Measurements from ENCODE around the gene CRTC1.

The CRTC1 gene

DNA sequence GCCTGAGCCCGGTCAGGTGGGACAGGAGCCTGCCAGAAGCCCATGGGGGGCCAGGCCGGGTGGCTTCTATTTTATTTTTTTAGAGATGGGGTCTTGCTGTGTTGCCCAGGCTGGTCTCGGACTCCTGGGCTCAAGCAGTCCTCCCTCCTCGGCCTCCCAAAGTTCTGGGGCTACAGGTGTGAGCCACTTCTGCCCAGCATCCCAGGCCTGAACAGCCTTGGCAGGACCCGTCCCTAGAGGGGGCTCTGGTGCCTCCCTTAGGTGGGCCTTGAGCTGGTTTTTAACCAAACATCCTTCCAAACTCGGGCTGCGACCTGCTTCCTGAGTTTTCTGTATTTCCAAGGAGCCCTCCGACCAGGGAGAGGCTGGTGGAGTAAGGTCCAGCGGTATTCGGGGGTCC, 97.2 kb downstream of the CRTC1 start:
- no peak for DNase-seq (ENCODE audit: low read depth in 2 of 2, low spot score in 1 of 2)

DNA sequence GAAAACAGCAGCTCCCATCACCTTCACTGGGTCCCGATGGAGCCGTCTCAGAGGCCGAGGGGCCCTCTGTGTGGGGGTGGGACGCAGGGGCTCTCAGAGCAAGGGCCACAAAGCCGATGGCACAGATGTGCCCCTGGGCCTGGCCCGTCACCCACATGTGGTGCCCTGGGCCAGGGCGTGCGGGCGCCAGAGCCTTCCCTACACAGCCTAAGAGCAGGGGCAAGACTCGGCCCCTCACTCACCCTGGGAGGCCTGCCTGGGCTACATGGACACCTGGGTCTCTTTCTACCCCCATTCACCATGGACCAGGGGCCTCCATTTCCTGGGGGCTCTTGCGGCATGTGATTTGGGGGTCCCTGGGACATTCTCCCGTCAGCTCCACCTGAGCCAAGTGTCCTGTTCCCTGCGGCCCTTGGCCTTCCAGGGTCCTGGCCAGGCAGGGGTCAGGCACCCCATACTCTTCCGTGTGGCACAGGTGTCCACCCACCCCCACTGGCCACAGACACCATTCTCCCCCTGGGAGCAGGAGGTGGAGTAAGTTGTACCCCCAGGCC, 97.6 kb downstream of the CRTC1 start:
- DNase-seq (ENCODE audit: low read depth in 2 of 2, low spot score in 1 of 2) = no peak

DNA sequence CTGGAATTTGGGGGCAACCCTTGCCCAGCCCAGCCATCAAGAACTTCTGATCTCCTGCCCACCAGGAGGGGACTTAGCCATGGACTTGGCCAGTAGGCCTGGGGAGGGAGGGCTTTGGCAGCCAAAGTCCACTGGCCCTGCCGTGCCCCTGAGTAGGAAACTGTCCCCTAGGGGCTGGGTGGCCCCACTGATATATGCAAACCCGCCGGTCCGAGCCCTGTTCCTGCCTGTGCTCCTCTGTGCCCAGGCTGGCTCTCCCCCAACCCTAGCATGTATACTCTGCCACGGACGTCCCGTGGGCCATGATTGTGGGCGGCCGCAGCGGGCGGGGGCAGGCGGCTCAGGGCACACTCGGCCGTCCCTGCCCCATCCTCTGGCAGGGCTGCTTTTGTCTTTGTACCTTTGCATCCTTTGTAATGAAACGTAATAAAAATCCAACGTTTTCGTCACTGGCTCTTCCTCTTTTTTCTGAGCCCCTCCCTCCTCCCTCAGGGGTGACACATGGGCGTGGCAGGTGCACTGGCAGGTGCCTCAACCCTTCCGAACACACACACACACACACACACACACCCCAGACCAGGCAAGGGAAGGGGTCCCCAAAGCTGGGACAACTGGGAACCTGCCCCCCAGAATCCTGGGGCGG, 98.5 kb downstream of the CRTC1 start:
- DNase-seq (ENCODE audit: low read depth in 2 of 2, low spot score in 1 of 2) = no peak

DNA sequence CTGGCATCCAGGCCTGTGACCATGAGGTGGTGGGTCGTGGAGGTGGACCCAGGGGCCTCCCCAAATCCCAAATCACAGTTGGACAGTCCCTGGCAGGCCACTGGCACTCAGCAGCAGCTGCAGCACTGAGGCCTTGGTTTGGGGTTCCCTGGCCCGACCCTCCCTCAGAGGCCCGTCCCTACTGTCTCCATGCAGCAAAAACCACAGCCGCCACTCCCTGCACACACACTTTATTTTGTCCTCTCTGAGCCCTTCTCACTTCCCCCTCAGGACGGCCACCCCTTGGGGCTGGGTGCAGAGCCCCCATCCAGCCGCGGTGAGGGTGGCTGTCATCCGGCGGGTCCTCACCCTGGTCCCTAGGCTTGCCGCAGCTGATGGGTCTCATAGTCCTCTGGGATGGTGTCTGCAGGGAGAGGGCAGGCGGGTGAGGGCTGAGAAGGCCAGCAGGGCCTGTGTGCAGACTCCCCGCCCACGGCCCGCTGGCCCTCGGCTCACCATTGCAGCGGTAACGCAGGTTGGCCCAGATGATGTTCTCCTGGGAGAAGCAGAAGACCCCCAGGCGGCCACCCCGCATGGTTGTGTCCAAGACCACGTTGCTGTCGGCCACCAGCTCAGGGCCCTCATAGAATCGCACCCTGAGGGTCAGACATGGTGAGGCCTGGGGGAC, 99.2 kb downstream of the CRTC1 start:
- DNase-seq (ENCODE audit: low read depth in 2 of 2, low spot score in 1 of 2) = no peak

DNA sequence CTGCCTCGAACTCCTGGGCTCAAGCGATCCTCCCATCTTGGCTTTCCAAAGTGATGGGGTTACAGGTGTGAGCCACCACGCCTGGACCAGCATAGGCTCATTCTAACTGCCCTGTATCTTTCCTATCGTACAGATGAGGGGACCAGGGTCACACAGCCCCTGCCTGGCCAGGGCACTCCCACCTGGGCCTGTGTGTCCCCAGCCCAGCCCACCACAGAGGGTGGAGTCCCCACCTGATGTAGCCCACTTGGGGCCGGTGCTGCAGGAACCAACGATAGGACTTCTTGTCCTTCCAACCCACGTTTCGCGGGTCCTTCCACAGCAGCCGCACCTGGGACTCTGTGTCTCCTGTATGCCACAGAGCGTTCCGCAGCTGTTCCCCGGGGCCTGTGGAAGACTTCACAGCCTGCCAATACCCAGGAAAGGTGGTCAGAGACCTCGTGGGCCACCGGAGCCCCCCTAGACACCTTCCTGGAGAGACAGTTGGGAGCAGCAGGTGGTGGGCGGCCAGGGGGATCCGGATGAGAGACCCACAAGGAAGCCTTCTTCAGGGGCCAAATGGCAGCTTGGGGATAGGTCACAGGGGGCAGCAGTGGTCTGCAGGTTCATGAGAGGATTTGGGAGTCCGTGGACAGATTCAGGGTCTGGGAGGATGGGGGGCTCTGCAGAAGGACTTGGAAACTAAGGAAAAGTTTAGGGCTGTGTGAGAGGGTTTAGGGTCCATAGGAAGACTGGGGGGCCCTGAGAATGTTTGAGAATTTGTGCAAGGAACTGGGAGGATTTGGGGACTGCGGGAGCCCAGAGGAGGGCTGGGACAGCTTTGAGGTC, 100.7 kb downstream of the CRTC1 start:
- DNase-seq (ENCODE audit: low read depth in 2 of 2, low spot score in 1 of 2) = no peak

DNA sequence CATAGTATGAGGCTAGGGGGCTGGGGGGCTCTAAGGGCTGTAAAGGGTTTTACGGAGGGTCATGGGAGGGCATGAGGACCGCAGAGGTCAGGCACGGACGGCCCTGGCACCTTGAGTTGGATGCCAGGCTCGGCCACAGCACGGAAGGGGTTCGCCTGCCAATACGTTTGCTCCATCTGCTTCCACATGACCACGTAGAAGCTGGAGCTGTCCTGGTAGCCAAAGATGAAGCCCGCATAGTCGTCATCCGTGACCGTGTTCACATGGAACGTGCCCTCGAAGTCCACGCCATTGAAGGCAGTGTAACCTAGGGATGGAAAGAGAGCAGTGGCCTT, 101.3 kb downstream of the CRTC1 start:
- no peak for DNase-seq (ENCODE audit: low read depth in 2 of 2, low spot score in 1 of 2)

DNA sequence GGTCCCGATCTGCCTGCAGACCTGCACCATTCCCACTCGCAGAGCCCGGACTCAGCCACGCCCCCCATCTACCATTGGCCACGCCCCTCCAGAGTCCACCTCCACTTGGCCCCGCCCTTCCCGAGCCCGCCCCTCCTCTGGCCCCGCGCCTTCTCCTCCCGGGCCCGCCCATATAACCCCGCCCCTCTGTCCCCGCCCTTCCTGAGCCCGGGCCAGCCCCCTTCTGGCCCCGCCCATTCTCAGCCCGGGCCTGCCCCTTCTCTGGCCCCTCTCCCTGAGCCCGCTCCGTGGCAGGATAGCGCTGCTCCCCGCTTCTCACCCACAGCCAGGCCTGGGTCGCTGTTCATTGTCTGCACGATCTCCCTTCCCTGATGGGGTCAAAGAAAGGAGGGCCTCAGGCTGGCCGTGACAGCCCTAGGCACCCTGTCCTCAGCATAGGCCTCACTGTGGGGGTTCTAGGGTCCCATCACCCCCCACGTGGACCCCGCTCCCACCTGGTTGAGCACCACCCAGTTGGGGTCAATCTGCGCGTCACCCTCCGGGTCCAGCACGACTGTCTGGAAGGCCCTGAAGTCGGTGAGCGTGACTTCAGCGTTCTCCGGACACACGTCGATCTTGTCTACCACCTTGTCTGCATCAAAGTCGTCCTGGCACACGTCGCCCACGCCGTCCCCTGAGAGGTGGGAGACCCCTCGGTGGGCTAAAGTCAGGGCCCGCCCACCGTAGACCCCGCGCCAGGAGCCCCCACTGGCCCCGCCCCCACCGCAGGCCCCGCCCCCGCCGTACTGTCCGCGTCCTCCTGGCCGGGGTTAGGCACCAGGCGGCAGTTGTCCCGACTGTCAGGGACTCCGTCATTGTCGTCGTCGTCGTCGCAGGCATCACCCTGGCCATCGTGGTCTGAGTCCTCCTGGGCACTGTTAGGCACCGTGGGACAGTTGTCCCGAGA, 102.0 kb downstream of the CRTC1 start:
- peak; percentile 27 to 35 for DNase-seq (ENCODE audit: low read depth in 2 of 2, low spot score in 1 of 2)

DNA sequence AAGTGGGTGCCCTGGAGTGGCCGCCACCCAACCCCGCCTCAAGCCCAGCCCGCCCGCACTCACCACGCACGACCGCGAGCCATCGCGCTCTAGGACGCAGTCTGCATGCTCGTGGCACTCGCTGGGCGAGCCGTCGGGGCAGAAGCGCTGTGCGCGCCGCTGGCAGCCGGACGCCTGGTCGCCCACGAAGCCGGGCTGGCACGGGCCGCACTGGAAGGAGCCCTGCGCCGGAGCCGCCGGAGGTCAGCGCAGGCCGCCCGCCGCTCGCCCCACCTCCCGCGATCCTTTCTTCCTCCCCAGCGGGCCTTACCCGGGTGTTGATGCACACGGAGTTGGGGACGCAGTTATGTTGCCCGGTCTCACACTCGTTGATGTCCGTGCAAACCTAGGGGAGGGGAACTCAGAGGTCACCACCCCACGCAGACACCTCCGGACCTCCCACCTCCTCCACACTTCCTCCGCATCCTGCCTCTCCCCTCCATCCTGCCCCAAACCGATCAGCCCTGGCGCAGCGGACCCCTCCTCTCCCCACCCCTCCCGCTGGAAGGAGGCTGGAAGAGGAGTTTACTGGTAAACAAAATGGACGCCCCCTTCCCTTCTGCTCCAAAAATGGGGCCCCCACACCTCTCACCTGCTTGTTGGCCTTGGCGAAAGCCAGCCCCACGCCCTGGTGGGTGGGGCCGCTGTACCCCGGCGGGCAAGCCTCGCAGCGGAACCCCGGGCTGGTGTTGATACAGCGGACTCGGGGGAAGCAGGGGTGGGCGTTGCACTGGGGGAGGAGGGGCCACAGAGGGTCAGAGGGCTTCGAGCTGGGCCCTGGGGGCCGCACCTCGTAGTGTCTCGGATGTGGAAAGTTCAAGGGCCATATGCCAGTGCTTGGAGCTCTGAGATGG, 105.3 kb downstream of the CRTC1 start:
- DNase-seq (ENCODE audit: low read depth in 2 of 2, low spot score in 1 of 2) = no peak

DNA sequence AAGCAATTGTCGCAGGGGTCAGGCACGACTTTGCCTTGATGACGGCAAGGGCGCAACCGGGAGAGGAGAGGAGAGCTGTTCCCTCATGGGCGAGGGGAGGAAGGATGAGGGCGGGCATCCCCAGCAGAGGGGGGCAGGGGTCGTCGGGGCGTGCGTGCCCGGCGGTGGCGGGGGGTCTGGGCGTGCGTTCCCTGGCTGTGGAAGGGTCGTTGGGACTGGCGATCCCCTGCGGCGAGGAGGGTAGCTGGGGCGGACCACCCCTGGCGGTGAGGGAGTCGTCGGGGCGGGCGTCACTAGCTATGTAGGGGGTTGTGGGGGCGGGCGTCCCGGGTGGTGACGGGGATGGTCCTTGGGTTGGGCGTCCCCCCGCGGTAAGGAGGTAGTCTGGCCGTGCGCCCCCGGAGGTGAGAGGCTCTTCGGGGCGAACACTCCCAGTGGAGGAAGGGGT, 106.0 kb downstream of the CRTC1 start:
- no peak for DNase-seq (ENCODE audit: low read depth in 2 of 2, low spot score in 1 of 2)

DNA sequence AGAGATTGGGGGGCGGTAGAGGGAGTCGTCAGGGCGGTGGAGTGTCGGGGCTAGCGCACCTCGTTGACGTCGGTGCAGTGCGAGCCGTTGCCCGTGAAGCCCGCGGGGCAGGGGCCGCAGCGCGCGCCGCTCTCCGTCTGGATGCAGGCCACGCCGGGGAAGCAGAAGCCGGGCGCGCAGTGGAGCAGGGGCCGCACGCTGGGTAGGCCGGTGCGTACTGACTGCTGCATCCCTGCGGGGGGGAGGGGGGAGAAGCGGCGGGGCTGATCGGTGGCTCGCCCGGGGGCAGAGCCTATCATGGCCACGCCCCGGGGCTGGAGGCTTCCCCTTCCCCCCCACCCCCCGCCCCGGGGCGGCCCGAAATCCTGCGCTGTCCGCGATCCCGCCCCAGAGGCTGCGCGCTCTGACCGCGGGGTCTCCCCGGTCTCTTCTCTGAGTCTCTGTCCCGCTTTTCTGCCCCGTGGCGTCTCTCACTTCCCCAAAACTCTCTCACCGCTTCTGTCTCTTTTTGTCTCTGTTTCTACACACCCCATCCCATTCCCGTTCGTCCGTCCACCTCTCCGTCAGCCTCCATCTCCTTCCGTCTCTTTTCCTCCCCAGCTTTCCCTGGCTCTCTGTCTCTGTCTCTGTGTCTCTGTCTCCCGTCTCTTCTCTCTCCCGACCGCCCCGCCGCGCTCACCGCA, 106.5 kb downstream of the CRTC1 start:
- DNase-seq (ENCODE audit: low read depth in 2 of 2, low spot score in 1 of 2) = no peak

DNA sequence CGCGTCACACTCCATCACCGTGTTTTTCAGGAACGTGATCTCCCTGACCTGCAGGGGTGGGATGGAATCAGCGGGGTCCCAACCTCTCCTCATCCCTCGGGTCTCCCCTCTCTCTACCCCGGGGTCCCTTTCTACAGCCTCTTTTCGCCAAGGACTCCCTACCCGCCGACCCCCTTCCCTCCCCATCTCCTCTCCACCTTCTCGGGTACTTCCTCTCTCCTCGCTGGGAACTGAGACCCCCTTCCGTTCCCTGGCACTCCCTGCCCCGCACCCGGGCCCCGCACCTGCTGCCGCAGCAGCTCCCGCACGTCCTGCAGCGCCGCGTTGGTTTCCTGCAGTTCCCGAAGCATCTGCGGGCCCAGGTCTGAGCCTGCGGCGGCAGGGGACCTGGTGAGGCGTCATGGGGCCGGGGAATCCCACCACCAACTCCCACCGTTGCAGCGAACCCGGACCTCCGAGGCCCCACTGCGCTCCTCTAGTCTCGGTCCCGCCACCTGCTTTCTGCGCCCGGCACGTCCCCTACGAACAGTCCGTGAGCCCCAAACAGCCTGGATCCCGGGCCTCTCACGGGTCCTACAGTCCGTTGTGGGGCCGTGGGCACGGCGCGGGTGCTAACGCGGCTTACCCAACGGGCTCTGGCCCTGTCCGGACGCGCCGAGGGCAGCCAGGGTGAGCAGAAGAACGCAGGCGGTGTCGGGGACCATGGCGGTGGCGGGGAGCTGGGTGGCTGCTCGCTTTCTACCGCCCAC, 107.3 kb downstream of the CRTC1 start, which contains the start of gene COMP:
Gene COMP (minus strand): TSS at position 740 of the 749 bp plus-strand sequence. CDS start 36 bp downstream, at position 704.
- DNase-seq (ENCODE audit: low read depth in 2 of 2, low spot score in 1 of 2) = no peak

DNA sequence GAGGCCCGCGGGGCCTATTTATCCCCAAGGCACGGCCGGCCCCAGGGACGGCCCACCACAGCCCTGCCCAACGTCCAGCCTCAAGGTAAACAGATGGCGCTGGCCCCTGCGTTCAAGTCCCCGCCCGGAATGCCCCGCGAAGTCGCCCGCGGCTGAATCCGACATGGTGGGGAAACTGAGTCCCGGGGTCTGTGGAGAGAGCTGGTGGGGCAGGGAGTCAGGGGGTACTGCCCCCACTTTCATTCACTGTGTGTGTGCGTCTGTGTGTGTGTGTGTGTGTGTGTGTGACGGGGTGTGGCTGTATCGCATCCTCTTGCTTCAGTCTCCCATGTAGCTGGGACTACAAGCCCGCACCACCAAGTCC, 107.8 kb downstream of the CRTC1 start:
- no peak for DNase-seq (ENCODE audit: low read depth in 2 of 2, low spot score in 1 of 2)

DNA sequence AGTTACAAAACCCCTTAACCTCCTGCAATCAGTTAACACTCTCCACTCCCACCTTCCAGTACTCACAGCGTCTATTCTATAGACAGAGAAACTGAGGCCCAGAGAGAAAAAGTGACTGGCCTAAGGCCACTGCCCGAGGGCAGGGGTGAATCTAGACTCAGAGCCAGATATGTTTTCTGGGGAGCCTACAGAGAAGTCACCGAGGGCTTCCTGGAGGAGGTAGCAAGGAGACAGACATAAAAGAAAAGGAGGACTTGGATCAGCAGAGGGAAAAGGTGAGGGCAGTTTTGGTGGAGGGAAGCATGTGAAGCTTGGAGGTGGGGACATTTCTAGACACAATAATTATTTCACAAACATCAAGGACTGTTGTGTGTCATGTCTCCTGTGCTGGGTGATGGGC, 109.2 kb downstream of the CRTC1 start:
- no peak for DNase-seq (ENCODE audit: low read depth in 2 of 2, low spot score in 1 of 2)

DNA sequence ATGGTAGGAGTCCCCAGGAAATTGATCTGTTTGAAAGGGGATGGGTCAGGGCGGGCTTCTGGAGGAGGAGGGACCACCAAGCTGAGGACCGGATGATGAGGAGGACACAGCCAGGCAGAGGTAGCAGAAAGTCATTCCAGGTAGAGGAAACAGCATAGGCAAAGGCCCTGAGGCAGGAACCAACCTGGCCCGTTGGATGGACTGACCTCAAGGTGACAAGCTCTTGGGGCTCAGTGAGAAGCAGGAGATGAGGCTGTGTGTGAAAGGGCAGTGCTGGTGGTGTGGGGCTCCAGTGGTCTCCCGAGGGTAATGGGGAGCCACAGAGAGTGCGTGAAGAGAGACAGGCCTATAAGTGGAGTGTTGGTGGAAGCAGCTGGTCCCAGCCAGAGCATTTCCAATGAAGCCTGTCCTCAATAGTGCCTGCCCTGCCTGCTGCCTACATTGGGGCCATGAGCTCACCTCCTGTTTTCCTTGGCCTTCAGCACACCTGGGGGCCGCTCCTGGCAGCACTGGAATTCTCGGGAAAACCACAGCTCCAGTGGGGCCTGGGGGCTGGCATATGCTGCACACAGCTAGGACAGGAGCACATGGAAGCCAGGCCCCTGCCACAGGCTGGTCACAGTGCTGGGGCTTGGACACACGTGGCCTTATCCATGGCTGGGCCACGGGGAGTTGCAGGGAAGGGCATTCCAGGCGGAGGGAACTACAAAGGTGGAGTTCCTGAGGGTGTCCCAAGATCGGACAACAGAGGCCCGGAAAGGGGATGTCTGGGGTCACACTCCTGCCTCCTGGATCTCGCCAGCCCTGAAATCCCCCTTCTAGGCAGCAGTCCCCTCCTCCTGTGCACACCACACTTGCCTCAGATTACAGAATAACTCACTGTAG, 109.9 kb downstream of the CRTC1 start:
- no peak for DNase-seq (ENCODE audit: low read depth in 2 of 2, low spot score in 1 of 2)

DNA sequence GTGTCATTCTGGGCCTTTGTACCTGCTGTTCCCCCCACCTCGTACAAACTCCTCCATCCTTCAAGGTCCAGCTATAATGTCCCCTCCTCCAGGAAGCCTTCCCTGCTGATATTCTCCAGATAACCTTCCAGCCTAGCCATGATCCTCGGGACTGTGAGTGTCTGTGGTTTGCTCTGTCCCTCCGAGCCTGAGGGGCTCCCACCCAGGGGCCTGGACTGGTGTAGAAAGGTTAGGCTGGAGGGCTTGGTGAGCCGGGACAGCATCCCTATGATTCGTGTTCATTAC, 110.5 kb downstream of the CRTC1 start:
- no peak for DNase-seq (ENCODE audit: low read depth in 2 of 2, low spot score in 1 of 2)

DNA sequence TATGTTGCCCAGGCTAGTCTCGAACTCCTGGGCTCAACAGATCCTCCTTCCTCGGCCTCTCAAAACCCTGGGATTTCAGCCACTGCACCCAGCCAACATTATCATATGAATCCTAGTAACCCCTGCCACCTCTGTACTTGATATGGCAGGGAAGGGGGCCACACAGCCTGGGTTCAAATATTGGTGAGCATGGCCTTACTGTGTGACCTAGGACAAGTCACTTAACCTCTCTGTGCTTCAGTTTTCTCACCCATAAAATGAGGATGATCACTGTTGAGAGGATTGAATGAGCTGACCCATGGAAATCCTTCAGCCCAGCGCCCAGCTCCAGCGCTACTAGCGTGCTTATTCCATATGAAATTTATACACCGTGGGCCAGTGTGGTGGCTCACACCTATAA, 111.2 kb downstream of the CRTC1 start:
- DNase-seq (ENCODE audit: low read depth in 2 of 2, low spot score in 1 of 2) = no peak

DNA sequence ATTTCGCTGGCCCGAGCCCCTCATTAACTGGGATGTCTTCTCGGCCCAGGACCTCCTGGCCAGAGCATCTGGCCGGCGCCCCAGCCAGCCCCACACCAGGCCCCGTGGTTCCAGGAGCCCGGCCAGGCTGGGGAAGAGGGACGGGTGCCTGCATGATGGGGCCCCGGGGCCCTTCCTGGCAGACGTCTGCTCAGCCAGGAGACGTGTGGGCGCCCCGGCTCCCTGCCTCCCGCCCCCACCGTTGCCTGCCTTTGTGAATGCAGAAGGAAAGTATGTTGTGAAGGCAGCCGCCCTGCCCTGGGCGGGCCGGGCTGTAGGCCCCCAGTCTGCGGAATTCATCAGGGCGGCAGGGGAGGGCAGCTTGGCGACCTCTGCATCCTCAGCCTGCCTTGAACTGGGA, 112.1 kb downstream of the CRTC1 start:
- DNase-seq (ENCODE audit: low read depth in 2 of 2, low spot score in 1 of 2) = no peak

DNA sequence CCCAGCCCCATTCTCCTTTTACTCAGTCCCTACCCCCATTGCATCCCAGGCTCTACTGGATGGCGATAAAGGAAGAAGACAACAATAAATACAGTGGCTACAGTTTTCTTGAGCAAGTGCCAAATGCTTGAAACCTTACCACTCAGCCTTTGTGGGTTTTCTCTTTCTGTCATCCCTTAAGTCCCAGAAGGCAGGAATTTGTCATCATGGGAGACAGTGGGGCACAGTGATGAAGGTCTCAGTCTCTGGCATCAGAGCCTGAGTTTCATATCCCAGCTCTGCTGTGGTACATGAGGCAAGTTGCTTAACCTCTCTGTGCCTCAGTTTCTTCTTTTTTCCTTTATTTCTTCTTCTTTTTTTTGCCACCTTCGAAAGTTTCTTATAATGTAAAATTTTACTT, 112.8 kb downstream of the CRTC1 start:
- no peak for DNase-seq (ENCODE audit: low read depth in 2 of 2, low spot score in 1 of 2)
